ENCODE data around the gene NAT10. TPM values are rescaled to one million over a fixed set of nuclear protein-coding genes. Genes with fewer than 3 reads are reported as not detected.

Gene NAT10
- total RNA-seq, 4 donors from 2014 or later: 19.9 to 27.2 (median 20.6) TPM

DNA sequence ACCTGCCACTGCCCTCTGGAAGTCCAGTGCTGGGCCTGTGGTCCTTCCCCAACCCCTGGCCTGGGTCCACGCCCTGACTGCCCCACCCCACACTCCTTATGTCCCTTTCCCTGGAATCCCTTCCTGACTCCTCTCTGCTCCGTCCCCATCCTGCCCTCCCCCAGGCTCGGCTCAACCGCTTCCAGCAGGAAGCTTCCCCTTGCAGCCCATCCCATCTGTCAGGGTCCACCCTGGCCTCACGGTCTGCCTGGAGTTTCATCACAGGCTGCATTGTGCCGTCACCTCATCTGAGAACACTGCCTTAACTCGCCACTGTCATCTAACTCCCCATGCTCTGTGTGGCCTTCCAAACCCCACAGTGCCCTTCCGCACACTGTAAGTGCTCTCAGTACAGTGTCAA, 64.3 kb downstream of the NAT10 start:
- peaks cover 3 to 12% (median 11%) of the 10 kb centered on the region in 4 donors for H3K4me1 ChIP-seq
- intact Hi-C loops (cut with DNase I): loop anchor here (10.0 kb wide), 3 partner anchors 105 to 325 kb away; no protein-coding TSS in a partner anchor
- H3K27ac ChIP-seq (replicated peaks in 1 of 4): no peak overlapping the region
- DNase-seq (ENCODE audit: extremely low spot score): no peak
- no peaks in the 10 kb centered on the region for H3K9me3 ChIP-seq
- H3K36me3 ChIP-seq: peaks cover 0 to 18% (median 10%) of the 10 kb centered on the region in 4 donors
- H3K27me3 ChIP-seq: no peaks in the 10 kb centered on the region
- 52% methylated on average over 8 of the region's 8 CpGs for WGBS
- TF ChIP-seq, protein P1, sequence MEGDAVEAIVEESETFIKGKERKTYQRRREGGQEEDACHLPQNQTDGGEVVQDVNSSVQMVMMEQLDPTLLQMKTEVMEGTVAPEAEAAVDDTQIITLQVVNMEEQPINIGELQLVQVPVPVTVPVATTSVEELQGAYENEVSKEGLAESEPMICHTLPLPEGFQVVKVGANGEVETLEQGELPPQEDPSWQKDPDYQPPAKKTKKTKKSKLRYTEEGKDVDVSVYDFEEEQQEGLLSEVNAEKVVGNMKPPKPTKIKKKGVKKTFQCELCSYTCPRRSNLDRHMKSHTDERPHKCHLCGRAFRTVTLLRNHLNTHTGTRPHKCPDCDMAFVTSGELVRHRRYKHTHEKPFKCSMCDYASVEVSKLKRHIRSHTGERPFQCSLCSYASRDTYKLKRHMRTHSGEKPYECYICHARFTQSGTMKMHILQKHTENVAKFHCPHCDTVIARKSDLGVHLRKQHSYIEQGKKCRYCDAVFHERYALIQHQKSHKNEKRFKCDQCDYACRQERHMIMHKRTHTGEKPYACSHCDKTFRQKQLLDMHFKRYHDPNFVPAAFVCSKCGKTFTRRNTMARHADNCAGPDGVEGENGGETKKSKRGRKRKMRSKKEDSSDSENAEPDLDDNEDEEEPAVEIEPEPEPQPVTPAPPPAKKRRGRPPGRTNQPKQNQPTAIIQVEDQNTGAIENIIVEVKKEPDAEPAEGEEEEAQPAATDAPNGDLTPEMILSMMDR (IDR thresholded peaks at IDR 0.05): no peak
- TF ChIP-seq EP300 (IDR thresholded peaks at IDR 0.05): no peak
- no peak for TF ChIP-seq POLR2AphosphoS5 (IDR thresholded peaks at IDR 0.05)
- no peak for TF ChIP-seq POLR2A (IDR thresholded peaks at IDR 0.05; ENCODE audit: low read depth)
- no peak overlapping the region for H3K4me3 ChIP-seq

DNA sequence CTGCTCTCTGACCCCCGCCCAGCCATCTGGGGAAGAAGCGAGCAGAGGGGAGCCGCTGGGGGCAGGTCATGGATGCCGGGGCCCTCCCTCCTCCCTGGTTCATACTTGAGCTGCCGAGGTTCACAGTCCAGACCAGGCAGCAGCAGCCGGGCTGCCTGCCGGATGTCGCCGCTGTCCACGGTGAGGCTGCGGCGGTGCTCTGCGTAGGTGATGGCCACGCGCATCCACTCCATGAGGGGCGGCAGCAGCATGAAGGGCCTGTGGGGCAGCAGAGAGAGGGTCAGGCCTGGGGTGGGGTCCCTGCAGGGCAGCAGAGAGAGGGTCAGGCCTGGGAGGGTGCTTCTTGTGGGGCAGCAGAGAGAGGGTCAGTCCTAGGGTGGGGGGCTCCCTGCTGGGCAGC, 67.6 kb downstream of the NAT10 start:
- peaks cover 0 to 9% (median 1%) of the 10 kb centered on the region in 4 donors for H3K36me3 ChIP-seq
- H3K4me1 ChIP-seq: peaks cover 7 to 19% (median 15%) of the 10 kb centered on the region in 4 donors
- TF ChIP-seq, protein P1 (IDR thresholded peaks at IDR 0.05): no peak
- no peak for TF ChIP-seq EP300 (IDR thresholded peaks at IDR 0.05)
- no peak for TF ChIP-seq POLR2A (IDR thresholded peaks at IDR 0.05; ENCODE audit: low read depth)
- TF ChIP-seq POLR2AphosphoS5 (IDR thresholded peaks at IDR 0.05): no peak
- H3K27ac ChIP-seq (replicated peaks in 1 of 4): no peak overlapping the region
- H3K9me3 ChIP-seq: no peaks in the 10 kb centered on the region
- intact Hi-C loops (cut with DNase I): loop anchor here (10.0 kb wide), 3 partner anchors 102 to 322 kb away; no protein-coding TSS in a partner anchor
- DNase-seq (ENCODE audit: extremely low spot score): no peak
- no peaks in the 10 kb centered on the region for H3K27me3 ChIP-seq
- WGBS: 93% methylated on average over 16 of the region's 16 CpGs
- H3K4me3 ChIP-seq: no peak overlapping the region

DNA sequence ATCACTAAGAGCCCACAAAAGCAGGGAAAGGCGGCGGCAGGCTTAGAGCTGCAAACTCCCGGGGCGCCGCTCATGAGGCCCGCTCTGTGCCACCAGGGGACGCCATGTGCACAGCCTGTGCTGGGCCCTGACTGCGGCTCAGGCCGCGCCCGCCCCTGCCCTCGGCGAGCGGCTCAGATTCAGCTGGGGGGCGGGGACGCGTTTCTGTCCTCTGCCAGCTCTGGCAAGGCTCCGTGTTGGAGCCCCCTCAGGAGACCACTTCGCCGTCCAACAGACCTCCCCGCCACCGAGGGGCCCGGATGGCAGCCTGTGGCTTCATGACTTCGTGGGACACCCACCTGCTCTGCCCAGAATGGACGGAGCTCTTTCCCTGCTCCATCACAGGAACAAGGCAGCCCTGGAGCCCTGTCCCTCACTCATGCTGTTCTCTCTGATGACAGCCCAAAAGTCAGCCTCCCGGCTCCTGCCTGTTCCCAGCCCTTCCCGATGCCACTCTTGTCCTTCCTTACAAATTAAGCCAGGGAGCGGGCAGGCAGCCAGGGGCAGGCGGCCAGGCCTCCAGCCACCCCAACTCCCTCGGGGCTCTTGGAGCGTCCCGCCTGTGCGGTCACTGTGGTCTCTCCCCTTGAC, 69.1 kb downstream of the NAT10 start:
- TF ChIP-seq, protein P1 (IDR thresholded peaks at IDR 0.05): peak; percentile 92 to 93 (median 92)
- TF ChIP-seq EP300 (IDR thresholded peaks at IDR 0.05) (no peak), POLR2AphosphoS5 (IDR thresholded peaks at IDR 0.05) (peak in 1 of 2 donors; percentile 63)
- intact Hi-C loops (cut with DNase I): loop anchor here (1.0 to 10.0 kb wide), 4 partner anchors 100 to 320 kb away; no protein-coding TSS in a partner anchor

DNA sequence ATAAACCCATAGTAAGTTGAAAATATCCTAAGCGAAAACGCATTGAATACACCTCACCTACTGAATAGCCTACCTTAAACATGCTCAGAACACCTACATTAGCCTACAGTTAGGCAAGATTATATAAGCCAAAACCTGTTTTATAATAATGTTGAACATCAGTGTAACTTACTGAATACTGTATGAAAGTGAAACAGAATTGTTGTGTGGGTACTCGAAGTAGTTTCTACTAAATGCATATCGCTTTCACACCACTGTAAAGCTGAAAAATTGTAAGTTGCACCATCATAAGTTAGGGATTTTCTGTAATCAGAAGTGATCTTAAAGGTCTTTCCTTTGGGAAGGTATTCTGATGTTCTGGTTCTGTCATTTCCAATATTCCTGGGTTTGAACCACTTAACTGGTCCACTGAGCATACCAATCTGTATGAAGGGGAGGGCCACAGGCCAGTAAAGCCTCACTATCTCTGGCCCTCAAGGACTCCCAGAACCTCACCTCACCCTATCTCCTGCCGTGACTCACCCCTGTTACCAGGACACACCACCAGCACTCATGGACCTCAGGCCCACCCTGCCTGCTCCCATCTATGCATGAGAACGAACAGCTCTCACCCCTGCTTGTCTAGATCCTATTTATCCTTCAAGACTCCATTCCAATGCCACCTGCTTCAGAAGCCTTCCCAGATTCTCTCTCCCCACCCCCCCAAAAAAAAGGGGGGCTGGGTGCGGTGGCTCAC, 70.0 kb downstream of the NAT10 start:
- intact Hi-C loops (cut with DNase I): loop anchor here (10.0 kb wide), 3 partner anchors 99 to 319 kb away; no protein-coding TSS in a partner anchor
- TF ChIP-seq EP300 (IDR thresholded peaks at IDR 0.05): no peak
- TF ChIP-seq, protein P1 (IDR thresholded peaks at IDR 0.05): no peak
- no peak for TF ChIP-seq POLR2A (IDR thresholded peaks at IDR 0.05; ENCODE audit: low read depth)
- no peak for TF ChIP-seq POLR2AphosphoS5 (IDR thresholded peaks at IDR 0.05)

More for the DNA sequence above, 69.1 kb downstream of the NAT10 start:
- H3K4me3 ChIP-seq: peak overlapping the region; percentile 33 to 54 (median 42)
- H3K4me1 ChIP-seq: peaks cover 7 to 19% (median 15%) of the 10 kb centered on the region in 4 donors
- peak; percentile 94 for DNase-seq (ENCODE audit: extremely low spot score)
- H3K36me3 ChIP-seq: peaks cover 0 to 9% (median 1%) of the 10 kb centered on the region in 4 donors
- no peaks in the 10 kb centered on the region for H3K27me3 ChIP-seq
- 33% methylated on average over 8 of the region's 33 CpGs for WGBS
- peak overlapping the region in 1 of 4 donors; percentile 13 for H3K27ac ChIP-seq (replicated peaks in 1 of 4)
- no peaks in the 10 kb centered on the region for H3K9me3 ChIP-seq

More for the DNA sequence above, 70.0 kb downstream of the NAT10 start:
- Histone ChIP-seq H3K27ac (replicated peaks in 1 of 4) (no peak overlapping the region), H3K27me3 (no peaks in the 10 kb centered on the region), H3K9me3 (no peaks in the 10 kb centered on the region), H3K36me3 (peaks cover 0 to 6% (median 1%) of the 10 kb centered on the region in 4 donors), H3K4me1 (peaks cover 7 to 19% (median 15%) of the 10 kb centered on the region in 4 donors), H3K4me3 (no peak overlapping the region)
- WGBS: 96% methylated on average over 7 of the region's 7 CpGs
- DNase-seq (ENCODE audit: extremely low spot score): no peak

Data from esophagus muscularis mucosa (tissue), 4 donors.